ENCODE measurements around the gene WDR33. TPM values are rescaled to one million over a fixed set of nuclear protein-coding genes. Genes with fewer than 3 reads are reported as not detected.
"Not testable (repeated sequence)": the region's sequence is repeated elsewhere in the genome, so short reads cannot be mapped to it uniquely, and the experiment has no call there.

The WDR33 gene
- total RNA-seq, 3 donors from 2014 or later: 49.4 to 83.3 (median 50.1) TPM

GRCh38 chr2:127776122-127776780 lies 34.7 kb downstream of the WDR33 start:
- intact Hi-C loops (cut with DNase I; ENCODE audit: low total_unique reads): no loop called here
- H3K4me1 ChIP-seq: no peaks in the 10 kb centered on the region

GRCh38 chr2:127771756-127772155 lies 39.2 kb downstream of the WDR33 start:
- Histone ChIP-seq H3K4me1 (no peaks in the 10 kb centered on the region), H3K9me3 (no peaks in the 10 kb centered on the region), H3K27me3 (no peaks in the 10 kb centered on the region), H3K36me3 (no peaks in the 10 kb centered on the region), H3K4me3 (no peak overlapping the region), H3K27ac (no peak overlapping the region)
- TF ChIP-seq CTCF (IDR thresholded peaks at IDR 0.05): no peak
- no peak for TF ChIP-seq POLR2AphosphoS5 (IDR thresholded peaks at IDR 0.05)
- TF ChIP-seq POLR2A (IDR thresholded peaks at IDR 0.05): no peak
- DNase-seq (ENCODE audit: low spot score in 2 of 2): no peak
- intact Hi-C loops (cut with DNase I; ENCODE audit: low total_unique reads): no loop called here

More at GRCh38 chr2:127776122-127776780, 34.7 kb downstream of the WDR33 start:
- TF ChIP-seq CTCF (IDR thresholded peaks at IDR 0.05) (no peak), POLR2AphosphoS5 (IDR thresholded peaks at IDR 0.05) (no peak), POLR2A (IDR thresholded peaks at IDR 0.05) (no peak)
- Histone ChIP-seq H3K4me3 (no peak overlapping the region), H3K27ac (no peak overlapping the region), H3K9me3 (no peaks in the 10 kb centered on the region), H3K27me3 (no peaks in the 10 kb centered on the region), H3K36me3 (no peaks in the 10 kb centered on the region)
- no peak for DNase-seq (ENCODE audit: low spot score in 2 of 2)

- Histone ChIP-seq H3K36me3 (no peaks in the 10 kb centered on the region), H3K9me3 (no peaks in the 10 kb centered on the region), H3K27me3 (no peaks in the 10 kb centered on the region), H3K4me3 (no peak overlapping the region), H3K4me1 (no peaks in the 10 kb centered on the region), H3K27ac (no peak overlapping the region)
- DNase-seq (ENCODE audit: low spot score in 2 of 2): no peak
- intact Hi-C loops (cut with DNase I; ENCODE audit: low total_unique reads): no loop called here
- TF ChIP-seq POLR2AphosphoS5 (IDR thresholded peaks at IDR 0.05): no peak
These were observed 39.8 kb downstream of the WDR33 start for GRCh38 chr2:127770973-127771735.

GRCh38 chr2:127770534-127770933 lies 40.4 kb downstream of the WDR33 start:
- H3K4me3 ChIP-seq; H3K27me3 ChIP-seq; H3K4me1 ChIP-seq; DNase-seq (ENCODE audit: low spot score in 2 of 2); H3K27ac ChIP-seq; H3K9me3 ChIP-seq; H3K36me3 ChIP-seq; intact Hi-C loops (cut with DNase I; ENCODE audit: low total_unique reads): not testable (repeated sequence)

GRCh38 chr2:127769587-127769986 lies 41.4 kb downstream of the WDR33 start:
- Histone ChIP-seq H3K4me1 (no peaks in the 10 kb centered on the region), H3K27ac (no peak overlapping the region), H3K4me3 (no peak overlapping the region), H3K9me3 (no peaks in the 10 kb centered on the region), H3K27me3 (no peaks in the 10 kb centered on the region), H3K36me3 (peaks cover 2% of the 10 kb centered on the region)
- no peak for DNase-seq (ENCODE audit: low spot score in 2 of 2)
- intact Hi-C loops (cut with DNase I; ENCODE audit: low total_unique reads): no loop called here
- TF ChIP-seq POLR2AphosphoS5 (IDR thresholded peaks at IDR 0.05): no peak

- no peak overlapping the region for H3K4me3 ChIP-seq
- H3K27ac ChIP-seq: no peak overlapping the region
- no peaks in the 10 kb centered on the region for H3K27me3 ChIP-seq
- no peaks in the 10 kb centered on the region for H3K4me1 ChIP-seq
- peaks cover 8% of the 10 kb centered on the region for H3K36me3 ChIP-seq
- DNase-seq (ENCODE audit: low spot score in 2 of 2): no peak
- no peaks in the 10 kb centered on the region for H3K9me3 ChIP-seq
- TF ChIP-seq POLR2AphosphoS5 (IDR thresholded peaks at IDR 0.05) (no peak), POLR2A (IDR thresholded peaks at IDR 0.05) (no peak), CTCF (IDR thresholded peaks at IDR 0.05) (no peak)
- intact Hi-C loops (cut with DNase I; ENCODE audit: low total_unique reads): no loop called here
These were observed 42.0 kb downstream of the WDR33 start for GRCh38 chr2:127768775-127769479.

All from breast epithelium (tissue), 4 donors.